ENCODE results near the gene ESPN. TPM values are rescaled to one million over a fixed set of nuclear protein-coding genes. Genes with fewer than 3 reads are reported as not detected.
"Not testable (repeated sequence)": the region's sequence is repeated elsewhere in the genome, so short reads cannot be mapped to it uniquely, and the experiment has no call there.

Gene ESPN
- total RNA-seq, 3 donors from 2014 or later (not counting 1 experiment from before 2014, with no cell fraction given): 1.1 to 2.0 (median 1.7) TPM

GRCh38 chr1:6431645-6432579, 7.3 kb downstream of the ESPN start:
- H3K36me3 Mint-ChIP-seq; H3K36me3 ChIP-seq (ENCODE audit: control insufficient read depth, insufficient read depth, low read length); ATAC-seq; H3K27ac Mint-ChIP-seq; H3K27ac ChIP-seq (ENCODE audit: low read length); H3K9me3 ChIP-seq (ENCODE audit: control insufficient read depth, insufficient read depth, low read length); H3K27me3 ChIP-seq (ENCODE audit: control insufficient read depth, insufficient read depth, low read length); H3K9me3 Mint-ChIP-seq; H3K4me3 Mint-ChIP-seq; DNase-seq; H3K4me3 ChIP-seq (ENCODE audit: low read length); intact Hi-C loops (cut with micrococcal nuclease); H3K4me1 Mint-ChIP-seq; H3K4me1 ChIP-seq (ENCODE audit: control insufficient read depth, insufficient read depth, low read length): not testable (repeated sequence)
- 69% methylated on average over 11 of the region's 13 CpGs for WGBS (ENCODE audit: insufficient coverage)
- peaks cover 0 to 21% of the 10 kb centered on the region in 2 donors for H3K27me3 Mint-ChIP-seq (ENCODE audit: low read depth in 2 of 2)

DNA sequence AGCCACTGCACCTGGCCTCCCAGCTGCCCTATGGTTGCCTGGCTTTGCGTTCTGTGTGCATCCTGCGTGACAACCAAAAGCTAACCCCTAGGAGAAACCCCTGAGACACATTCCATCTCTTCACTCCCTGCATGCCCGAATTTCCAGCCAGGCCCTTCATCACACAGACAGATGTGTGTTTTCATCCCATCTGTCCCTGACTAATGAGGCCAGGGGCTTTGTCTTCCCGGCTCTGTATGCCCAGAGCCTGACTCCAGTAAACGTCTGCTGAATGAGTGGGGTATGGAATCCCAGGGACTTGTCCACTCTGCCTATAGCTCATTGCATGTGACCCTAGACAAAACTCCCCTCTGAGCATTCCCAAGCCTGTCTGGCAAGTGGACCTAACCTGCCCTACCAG, 9.6 kb downstream of the ESPN start:
- H3K4me1 Mint-ChIP-seq: peaks cover 5 to 11% of the 10 kb centered on the region in 2 donors
- H3K9me3 ChIP-seq (ENCODE audit: control insufficient read depth, insufficient read depth, low read length): no peaks in the 10 kb centered on the region
- no peak overlapping the region for H3K4me3 Mint-ChIP-seq
- no peak for ATAC-seq
- DNase-seq: no peak
- peaks cover 8 to 26% of the 10 kb centered on the region in 2 donors for H3K27me3 Mint-ChIP-seq (ENCODE audit: low read depth in 2 of 2)
- peaks cover 2% of the 10 kb centered on the region for H3K27me3 ChIP-seq (ENCODE audit: control insufficient read depth, insufficient read depth, low read length)
- no peaks in the 10 kb centered on the region for H3K9me3 Mint-ChIP-seq
- H3K4me1 ChIP-seq (ENCODE audit: control insufficient read depth, insufficient read depth, low read length): no peaks in the 10 kb centered on the region
- intact Hi-C loops (cut with micrococcal nuclease): no loop called here
- H3K27ac Mint-ChIP-seq: no peak overlapping the region
- 81% methylated on average over 4 of the region's 5 CpGs for WGBS (ENCODE audit: insufficient coverage)
- no peaks in the 10 kb centered on the region for H3K36me3 ChIP-seq (ENCODE audit: control insufficient read depth, insufficient read depth, low read length)
- no peak for TF ChIP-seq CTCF (IDR thresholded peaks at IDR 0.05)
- no peaks in the 10 kb centered on the region for H3K36me3 Mint-ChIP-seq
- no peak overlapping the region for H3K27ac ChIP-seq (ENCODE audit: low read length)
- no peak overlapping the region for H3K4me3 ChIP-seq (ENCODE audit: low read length)

- no peak overlapping the region for H3K27ac Mint-ChIP-seq
- H3K27me3 Mint-ChIP-seq (ENCODE audit: low read depth in 2 of 2): peaks cover 13 to 29% of the 10 kb centered on the region in 2 donors
- peaks cover 2% of the 10 kb centered on the region for H3K27me3 ChIP-seq (ENCODE audit: control insufficient read depth, insufficient read depth, low read length)
- intact Hi-C loops (cut with micrococcal nuclease): no loop called here
- H3K36me3 ChIP-seq (ENCODE audit: control insufficient read depth, insufficient read depth, low read length): no peaks in the 10 kb centered on the region
- TF ChIP-seq CTCF (IDR thresholded peaks at IDR 0.05): no peak
- H3K9me3 ChIP-seq (ENCODE audit: control insufficient read depth, insufficient read depth, low read length): no peaks in the 10 kb centered on the region
- no peak for ATAC-seq
- H3K4me1 ChIP-seq (ENCODE audit: control insufficient read depth, insufficient read depth, low read length): peaks cover 3% of the 10 kb centered on the region
- no peaks in the 10 kb centered on the region for H3K9me3 Mint-ChIP-seq
- no peak overlapping the region for H3K4me3 ChIP-seq (ENCODE audit: low read length)
- peaks cover 5 to 16% of the 10 kb centered on the region in 2 donors for H3K4me1 Mint-ChIP-seq
- no peak for DNase-seq
- no peak overlapping the region for H3K27ac ChIP-seq (ENCODE audit: low read length)
- 94% methylated on average over 14 of the region's 15 CpGs for WGBS (ENCODE audit: insufficient coverage)
- H3K36me3 Mint-ChIP-seq: no peaks in the 10 kb centered on the region
- no peak overlapping the region for H3K4me3 Mint-ChIP-seq
Observed at GRCh38 chr1:6435129-6435528, 10.6 kb downstream of the ESPN start.

DNA sequence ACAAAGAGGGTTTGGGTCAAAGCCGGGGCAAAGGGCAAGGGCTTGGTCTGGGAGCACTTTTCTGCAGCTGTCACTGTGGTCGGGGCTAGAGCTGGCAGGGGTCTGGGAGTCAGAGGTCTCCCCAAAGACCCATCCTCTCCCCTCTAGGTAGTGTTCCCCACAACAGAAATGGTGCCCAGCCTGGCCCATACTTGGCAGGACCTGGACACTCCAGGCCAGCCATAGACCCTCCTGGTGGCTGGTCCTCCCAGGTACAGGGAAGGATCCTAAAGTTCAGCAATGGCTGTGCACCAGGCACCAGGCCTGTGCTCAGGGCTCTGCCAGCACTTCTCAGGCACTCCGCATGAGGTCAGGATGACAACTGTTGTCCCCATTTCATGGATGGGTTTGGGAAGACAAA, 11.0 kb downstream of the ESPN start:
- intact Hi-C loops (cut with micrococcal nuclease): no loop called here
- 79% methylated on average over 2 of the region's 3 CpGs for WGBS (ENCODE audit: insufficient coverage)

DNA sequence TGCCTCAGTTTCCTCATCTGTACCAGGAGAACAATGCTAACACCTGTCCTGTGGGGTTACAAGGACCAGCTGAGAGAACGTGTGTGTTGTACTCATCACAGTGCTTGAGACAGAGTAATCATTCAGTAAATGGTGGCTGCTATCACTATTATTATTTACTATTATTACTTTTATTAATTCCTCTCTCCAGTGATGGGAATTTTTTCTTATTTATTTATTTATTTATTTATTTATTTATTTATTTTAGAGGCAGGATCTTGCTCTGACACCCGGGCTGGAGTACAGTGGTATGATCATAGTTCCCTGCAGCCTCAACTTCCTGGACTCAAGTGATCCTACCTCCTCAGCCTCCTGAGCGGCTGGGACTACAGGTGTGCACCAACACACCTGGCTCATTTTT, 11.7 kb downstream of the ESPN start:
- H3K27me3 Mint-ChIP-seq (ENCODE audit: low read depth in 2 of 2): peaks cover 15 to 28% of the 10 kb centered on the region in 2 donors
- H3K4me1 ChIP-seq (ENCODE audit: control insufficient read depth, insufficient read depth, low read length); H3K36me3 ChIP-seq (ENCODE audit: control insufficient read depth, insufficient read depth, low read length); DNase-seq; H3K27me3 ChIP-seq (ENCODE audit: control insufficient read depth, insufficient read depth, low read length); intact Hi-C loops (cut with micrococcal nuclease); H3K27ac ChIP-seq (ENCODE audit: low read length); H3K36me3 Mint-ChIP-seq; H3K27ac Mint-ChIP-seq; H3K4me3 ChIP-seq (ENCODE audit: low read length); H3K4me3 Mint-ChIP-seq; H3K9me3 ChIP-seq (ENCODE audit: control insufficient read depth, insufficient read depth, low read length); ATAC-seq; H3K9me3 Mint-ChIP-seq: not testable (repeated sequence)
- WGBS (ENCODE audit: insufficient coverage): 80% methylated on average over 1 of the region's 3 CpGs
- H3K4me1 Mint-ChIP-seq: peaks cover 5 to 19% of the 10 kb centered on the region in 2 donors

More for the DNA sequence above, 11.0 kb downstream of the ESPN start:
- no peak overlapping the region for H3K4me3 ChIP-seq (ENCODE audit: low read length)
- Mint-ChIP-seq H3K4me1 (peaks cover 5 to 16% of the 10 kb centered on the region in 2 donors), H3K27ac (no peak overlapping the region), H3K36me3 (no peaks in the 10 kb centered on the region), H3K4me3 (no peak overlapping the region), H3K9me3 (no peaks in the 10 kb centered on the region), H3K27me3 (ENCODE audit: low read depth in 2 of 2) (peaks cover 13 to 26% of the 10 kb centered on the region in 2 donors)
- no peak overlapping the region for H3K27ac ChIP-seq (ENCODE audit: low read length)
- no peak for DNase-seq
- H3K27me3 ChIP-seq (ENCODE audit: control insufficient read depth, insufficient read depth, low read length): peaks cover 2% of the 10 kb centered on the region
- peaks cover 4% of the 10 kb centered on the region for H3K4me1 ChIP-seq (ENCODE audit: control insufficient read depth, insufficient read depth, low read length)
- H3K9me3 ChIP-seq (ENCODE audit: control insufficient read depth, insufficient read depth, low read length): no peaks in the 10 kb centered on the region
- no peaks in the 10 kb centered on the region for H3K36me3 ChIP-seq (ENCODE audit: control insufficient read depth, insufficient read depth, low read length)
- no peak for ATAC-seq
- TF ChIP-seq CTCF (IDR thresholded peaks at IDR 0.05): no peak
